ENCODE results near the gene MPZL2. TPM values are rescaled to one million over a fixed set of nuclear protein-coding genes. Genes with fewer than 3 reads are reported as not detected.

Gene MPZL2
- not detected in 2 replicates for total RNA-seq (2014; rRNA removed; shearing (Covaris generic))

DNA sequence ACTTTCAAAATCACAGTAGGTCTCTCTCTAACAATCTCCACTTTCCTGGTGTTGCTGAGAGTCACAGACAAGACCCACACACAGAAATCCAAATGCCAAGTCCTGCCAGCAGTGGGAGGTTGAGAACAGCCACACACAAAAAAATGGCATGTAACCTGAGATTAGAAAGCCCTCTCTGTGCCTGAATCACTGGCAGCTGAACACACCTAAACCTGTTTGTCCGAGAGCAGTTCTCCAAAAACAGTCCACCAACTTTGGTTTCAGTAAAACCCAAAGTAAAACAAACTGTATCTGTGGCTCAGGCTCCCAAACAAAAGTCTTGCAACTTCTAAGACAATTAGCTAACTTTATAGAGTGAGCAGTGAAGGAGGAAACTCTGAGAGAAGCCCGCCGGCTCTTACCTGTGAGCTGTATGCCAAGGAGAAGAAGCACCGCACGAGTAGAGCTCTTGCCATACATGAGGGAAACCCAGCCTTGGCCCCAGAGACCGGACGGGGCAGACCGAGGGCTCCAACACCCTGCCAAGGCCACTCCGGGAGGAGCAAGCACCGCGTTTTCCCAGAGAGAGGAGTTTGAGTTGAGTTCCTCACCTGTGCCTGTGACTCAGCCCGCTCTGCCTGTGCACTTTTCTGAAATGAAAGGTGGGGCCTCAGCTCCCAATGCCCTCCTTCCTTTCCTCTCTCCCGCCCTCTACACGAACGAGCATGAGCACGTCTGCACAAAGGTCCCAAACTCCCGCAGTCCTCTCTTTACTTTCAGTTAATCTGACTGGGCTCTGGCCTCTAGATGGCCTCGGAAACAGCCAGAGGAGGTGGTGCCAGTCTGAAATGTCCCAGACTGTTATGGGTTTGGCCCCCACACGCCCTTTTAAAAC, at the start of gene MPZL2:
MPZL2 (minus strand) TSS at position 603 of the 874 bp plus-strand sequence; CDS start at position 459, 144 bp downstream.

DNA sequence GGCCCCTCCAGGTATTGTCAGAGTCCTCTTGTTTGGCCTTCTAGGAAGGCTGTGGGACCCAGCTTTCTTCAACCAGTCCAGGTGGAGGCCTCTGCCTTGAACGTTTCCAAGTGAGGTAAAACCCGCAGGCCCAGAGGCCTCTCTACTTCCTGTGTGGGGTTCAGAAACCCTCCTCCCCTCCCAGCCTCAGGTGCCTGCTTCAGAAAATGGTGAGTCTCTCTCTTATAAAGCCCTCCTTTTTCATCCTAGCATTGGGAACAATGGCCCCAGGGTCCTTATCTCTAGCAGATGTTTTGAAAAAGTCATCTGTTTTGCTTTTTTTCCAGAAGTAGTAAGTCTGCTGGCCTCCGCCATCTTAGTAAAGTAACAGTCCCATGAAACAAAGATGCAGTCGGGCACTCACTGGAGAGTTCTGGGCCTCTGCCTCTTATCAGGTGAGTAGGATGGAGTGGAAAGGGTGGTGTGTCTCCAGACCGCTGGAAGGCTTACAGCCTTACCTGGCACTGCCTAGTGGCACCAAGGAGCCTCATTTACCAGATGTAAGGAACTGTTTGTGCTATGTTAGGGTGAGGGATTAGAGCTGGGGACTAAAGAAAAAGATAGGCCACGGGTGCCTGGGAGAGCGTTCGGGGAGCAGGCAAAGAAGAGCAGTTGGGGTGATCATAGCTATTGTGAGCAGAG, 40.6 kb upstream of the MPZL2 start, which contains the start of gene CD3E:
CD3E (plus strand) TSS at position 163 of the 681 bp plus-strand sequence; CDS start at position 386, 223 bp downstream.

GRCh38 chr11:118251858-118252652, 12.0 kb downstream of the MPZL2 start, which contains the start of gene MPZL3:
Gene MPZL3, minus strand, starts transcription at chr11:118252365. Its CDS starts 71 bp downstream, at chr11:118252294.

DNA sequence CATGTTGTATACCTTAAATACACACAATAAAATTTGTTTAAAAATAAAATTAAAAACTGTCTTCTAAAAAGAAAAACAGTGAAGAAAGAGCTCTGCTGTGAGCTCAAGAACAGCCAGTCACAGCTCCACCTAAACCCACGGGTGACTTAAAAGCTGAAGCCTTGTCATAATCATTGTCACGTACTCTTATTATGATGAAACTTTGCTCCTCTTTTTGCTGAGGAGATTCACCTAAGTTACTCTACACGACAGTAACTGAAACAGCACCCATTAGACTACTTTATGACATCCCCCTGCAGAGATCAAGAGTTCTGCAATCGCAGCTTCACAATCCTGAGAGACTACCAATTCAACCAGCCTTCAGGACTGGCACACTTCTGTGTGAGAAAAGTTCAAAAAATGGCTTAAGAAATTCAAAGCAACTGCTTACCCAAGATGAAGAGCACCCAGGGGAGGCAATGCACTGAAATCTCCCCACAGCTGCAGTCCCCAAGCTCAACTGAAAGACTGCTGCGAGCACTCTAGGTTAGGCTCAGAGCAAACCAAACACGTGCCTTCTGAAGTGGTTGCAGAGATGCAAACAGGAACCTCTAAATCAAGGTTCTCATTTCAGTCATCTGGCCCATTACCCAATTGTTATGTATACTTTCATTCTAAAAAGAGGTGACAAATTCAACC, 39.4 kb downstream of the MPZL2 start, which contains the start of gene JAML:
JAML (minus strand) TSS at position 501 of the 678 bp plus-strand sequence. CDS start 10,145 bp downstream, outside the sequence.

Small RNA genes lying within 50 kb of the gene (small RNA-seq; reads per million reads assigned to genes)
- gene HSPE1P18 = not detected

Other genes starting within 250 kb of the MPZL2 start
- not detected in 2 replicates for gene TMPRSS4, start 187.2 kb downstream of the MPZL2 start, total RNA-seq (2014; rRNA removed; shearing (Covaris generic))
- not detected in 2 replicates for gene SMIM35, start 177.3 kb downstream of the MPZL2 start, total RNA-seq (2014; rRNA removed; shearing (Covaris generic))
- 0.13 TPM in 1 of 2 replicates, not detected in the other for gene SCN4B, start 111.5 kb downstream of the MPZL2 start, total RNA-seq (2014; rRNA removed; shearing (Covaris generic))
- not detected in 2 replicates for gene SCN2B, start 87.7 kb downstream of the MPZL2 start, total RNA-seq (2014; rRNA removed; shearing (Covaris generic))
- gene JAML, start 39.3 kb downstream of the MPZL2 start, total RNA-seq (2014; rRNA removed; shearing (Covaris generic)) = not detected in 2 replicates
- not detected in 2 replicates for gene MPZL3, start 11.9 kb downstream of the MPZL2 start, total RNA-seq (2014; rRNA removed; shearing (Covaris generic))
- gene CD3E, start 40.4 kb upstream of the MPZL2 start, total RNA-seq (2014; rRNA removed; shearing (Covaris generic)) = not detected in 2 replicates
- not detected in 2 replicates for gene CD3D, start 78.4 kb upstream of the MPZL2 start, total RNA-seq (2014; rRNA removed; shearing (Covaris generic))
- not detected in 2 replicates for gene CD3G, start 80.0 kb upstream of the MPZL2 start, total RNA-seq (2014; rRNA removed; shearing (Covaris generic))
- 30.0 and 32.2 TPM in 2 replicates for gene UBE4A, start 95.3 kb upstream of the MPZL2 start, total RNA-seq (2014; rRNA removed; shearing (Covaris generic))
- 149 and 192 TPM in 2 replicates for gene ATP5MG, start 137.3 kb upstream of the MPZL2 start, total RNA-seq (2014; rRNA removed; shearing (Covaris generic))
- 37.5 and 45.8 TPM in 2 replicates for gene KMT2A, start 172.2 kb upstream of the MPZL2 start, total RNA-seq (2014; rRNA removed; shearing (Covaris generic))

All from A375 (cell line).